ENCODE measurements around the gene NIPBL. TPM values are rescaled to one million over a fixed set of nuclear protein-coding genes. Genes with fewer than 3 reads are reported as not detected.
A peak's percentile ranks its signal among the peaks of the same experiment; 100 is the strongest.

NIPBL gene
- total RNA-seq, 1 donor, result 41.8 TPM

DNA sequence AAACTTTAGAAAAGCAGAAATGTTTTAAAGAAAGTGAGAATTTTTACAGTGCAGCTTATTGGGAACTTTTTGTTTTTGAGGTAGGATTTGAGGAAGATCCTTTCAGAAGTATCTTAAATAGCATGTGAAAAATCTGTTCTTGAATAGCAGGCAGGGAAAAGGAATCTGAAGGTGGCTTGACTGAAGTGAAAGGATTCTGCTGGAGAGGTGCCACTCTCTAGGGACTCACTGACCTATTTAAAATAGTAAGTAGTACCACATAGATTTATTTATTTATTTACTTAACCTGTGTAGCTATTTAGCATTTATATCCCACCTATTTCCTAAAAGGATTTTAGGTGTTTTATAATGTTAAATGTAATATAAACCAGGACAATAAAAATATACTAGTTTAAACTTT, 69.1 kb downstream of the NIPBL start:
- no peak overlapping the region for H3K4me3 ChIP-seq (ENCODE audit: low read depth, low read length)
- TF ChIP-seq, protein P1, sequence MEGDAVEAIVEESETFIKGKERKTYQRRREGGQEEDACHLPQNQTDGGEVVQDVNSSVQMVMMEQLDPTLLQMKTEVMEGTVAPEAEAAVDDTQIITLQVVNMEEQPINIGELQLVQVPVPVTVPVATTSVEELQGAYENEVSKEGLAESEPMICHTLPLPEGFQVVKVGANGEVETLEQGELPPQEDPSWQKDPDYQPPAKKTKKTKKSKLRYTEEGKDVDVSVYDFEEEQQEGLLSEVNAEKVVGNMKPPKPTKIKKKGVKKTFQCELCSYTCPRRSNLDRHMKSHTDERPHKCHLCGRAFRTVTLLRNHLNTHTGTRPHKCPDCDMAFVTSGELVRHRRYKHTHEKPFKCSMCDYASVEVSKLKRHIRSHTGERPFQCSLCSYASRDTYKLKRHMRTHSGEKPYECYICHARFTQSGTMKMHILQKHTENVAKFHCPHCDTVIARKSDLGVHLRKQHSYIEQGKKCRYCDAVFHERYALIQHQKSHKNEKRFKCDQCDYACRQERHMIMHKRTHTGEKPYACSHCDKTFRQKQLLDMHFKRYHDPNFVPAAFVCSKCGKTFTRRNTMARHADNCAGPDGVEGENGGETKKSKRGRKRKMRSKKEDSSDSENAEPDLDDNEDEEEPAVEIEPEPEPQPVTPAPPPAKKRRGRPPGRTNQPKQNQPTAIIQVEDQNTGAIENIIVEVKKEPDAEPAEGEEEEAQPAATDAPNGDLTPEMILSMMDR (IDR thresholded peaks at IDR 0.05; ENCODE audit: insufficient read depth, low read length), result no peak
- DNase-seq (ENCODE audit: low read depth), result no peak

DNA sequence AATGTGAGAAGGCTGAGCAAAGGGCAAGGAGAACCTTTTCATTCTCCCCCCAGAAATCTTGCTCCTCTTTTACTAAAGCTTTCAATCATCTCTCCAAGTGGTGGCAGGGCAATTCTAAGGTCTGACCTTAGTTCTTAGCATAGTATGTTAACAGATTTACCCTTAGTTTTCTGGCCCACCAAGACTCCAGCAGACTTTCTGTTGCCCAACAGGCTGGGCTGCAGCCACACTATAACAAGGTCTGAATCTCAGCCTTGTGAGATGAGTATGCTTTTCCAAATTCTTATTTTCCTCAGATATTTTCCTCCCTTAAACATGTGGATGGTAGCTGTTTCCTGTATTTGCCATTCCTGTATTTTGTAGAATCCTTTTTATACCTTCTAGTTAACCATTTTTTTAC, 69.5 kb downstream of the NIPBL start:
- H3K4me3 ChIP-seq (ENCODE audit: low read depth, low read length), result no peak overlapping the region
- TF ChIP-seq, protein P1 (IDR thresholded peaks at IDR 0.05; ENCODE audit: insufficient read depth, low read length), result no peak
- no peak for DNase-seq (ENCODE audit: low read depth)

DNA sequence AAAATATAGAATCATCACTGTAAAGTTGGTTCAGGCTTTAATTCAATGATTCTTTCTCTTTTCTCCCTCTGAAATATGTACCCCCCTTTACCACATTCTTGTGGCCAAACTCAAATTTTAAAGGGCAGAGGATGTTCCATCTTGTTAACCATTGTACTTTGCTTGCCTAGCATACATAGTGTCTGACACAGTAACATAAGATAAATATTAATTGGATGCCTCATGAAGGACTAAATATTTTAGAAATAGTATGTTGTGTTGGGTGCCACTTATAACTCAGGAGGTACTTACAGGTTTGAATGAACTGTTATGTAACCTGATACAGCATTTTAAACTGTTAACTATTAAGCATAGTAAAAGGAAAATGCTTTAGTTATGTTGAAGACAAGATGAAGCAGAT, 71.5 kb downstream of the NIPBL start:
- no peak overlapping the region for H3K4me3 ChIP-seq (ENCODE audit: low read depth, low read length)
- peak; percentile 43 for DNase-seq (ENCODE audit: low read depth)

DNA sequence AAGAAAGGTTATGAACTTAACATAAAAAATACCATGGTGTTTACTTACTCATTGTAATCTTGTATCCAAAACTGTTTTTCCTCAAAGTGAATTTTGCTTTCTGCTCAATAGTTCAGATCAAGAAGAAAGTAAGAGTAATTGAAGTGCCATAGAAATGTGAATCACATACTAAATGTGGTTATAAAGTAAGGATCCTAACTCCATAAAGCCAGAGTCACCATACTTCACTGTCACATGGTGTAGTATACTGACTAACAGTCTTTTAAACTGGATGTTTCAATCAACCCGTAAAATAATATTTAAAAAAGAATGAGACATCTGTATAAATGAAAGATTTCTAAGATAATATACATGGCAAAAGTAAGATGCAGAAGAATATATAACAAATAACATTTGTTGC, 72.1 kb downstream of the NIPBL start:
- H3K4me3 ChIP-seq (ENCODE audit: low read depth, low read length), result no peak overlapping the region
- DNase-seq (ENCODE audit: low read depth), result no peak
- TF ChIP-seq, protein P1 (IDR thresholded peaks at IDR 0.05; ENCODE audit: insufficient read depth, low read length), result no peak

More for the DNA sequence above, 71.5 kb downstream of the NIPBL start:
- TF ChIP-seq, protein P1 (IDR thresholded peaks at IDR 0.05; ENCODE audit: insufficient read depth, low read length), result no peak

DNA sequence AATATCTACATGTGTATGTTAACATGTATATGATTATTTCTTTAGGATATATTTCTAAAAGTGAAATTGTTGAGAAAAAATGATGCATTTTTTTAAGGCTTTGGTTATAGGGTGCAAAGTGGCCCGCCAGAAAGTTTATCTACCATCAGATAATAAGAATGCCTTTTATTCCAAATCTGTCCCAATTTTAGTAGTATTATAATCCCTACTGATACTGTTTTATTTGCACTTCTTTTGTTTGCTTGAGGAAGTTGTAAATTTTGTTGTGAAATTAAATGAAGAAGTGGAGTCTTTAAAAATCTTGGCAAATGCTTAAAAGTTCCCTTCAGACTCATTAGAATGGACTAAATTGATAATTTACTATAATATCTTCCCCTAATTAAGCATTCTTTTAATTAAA, 73.0 kb downstream of the NIPBL start:
- no peak overlapping the region for H3K4me3 ChIP-seq (ENCODE audit: low read depth, low read length)
- TF ChIP-seq, protein P1 (IDR thresholded peaks at IDR 0.05; ENCODE audit: insufficient read depth, low read length), result no peak
- no peak for DNase-seq (ENCODE audit: low read depth)

DNA sequence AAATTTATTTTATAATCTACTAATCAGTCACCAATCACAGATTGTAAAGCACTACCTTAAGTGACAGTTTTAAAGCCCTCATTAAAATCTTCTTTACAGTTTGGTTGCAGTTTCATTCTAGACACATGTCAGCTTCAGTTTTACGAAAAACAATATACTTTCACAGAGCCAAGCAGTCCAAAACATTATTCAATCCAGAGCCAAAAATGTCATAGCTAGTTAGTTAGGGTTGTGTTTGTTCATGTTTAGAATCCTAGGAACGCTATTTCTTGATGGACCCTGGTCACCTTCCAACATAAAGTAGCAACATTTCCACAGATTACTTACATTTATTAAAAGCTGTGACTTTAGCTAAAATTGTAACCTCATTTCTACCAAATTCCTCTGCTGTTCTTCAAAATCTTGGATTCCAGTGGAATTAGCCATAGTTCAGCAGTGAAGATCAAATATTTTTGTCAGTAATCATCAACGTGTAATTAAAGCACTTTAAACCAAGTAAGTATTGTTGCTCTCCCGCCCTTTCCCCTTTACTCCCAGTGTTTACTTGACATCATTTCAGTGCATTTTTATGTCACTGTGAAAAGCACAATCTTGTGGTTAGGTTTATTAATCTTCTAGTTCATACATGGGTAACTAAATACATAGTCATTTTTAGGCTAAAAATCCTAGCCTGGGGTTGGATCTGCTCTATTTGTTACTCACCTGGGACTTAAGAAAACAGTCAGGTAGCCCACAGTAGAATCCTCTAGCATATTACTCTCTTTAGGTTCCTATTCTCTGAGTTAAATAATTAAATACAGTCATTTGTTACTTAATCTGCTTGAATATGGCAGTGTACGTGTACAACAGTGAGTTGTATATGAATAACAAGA, 74.3 kb downstream of the NIPBL start:
- peak; percentile 68 for DNase-seq (ENCODE audit: low read depth)
- no peak overlapping the region for H3K4me3 ChIP-seq (ENCODE audit: low read depth, low read length)
- TF ChIP-seq, protein P1 (IDR thresholded peaks at IDR 0.05; ENCODE audit: insufficient read depth, low read length), result no peak
